Esophagus muscularis mucosa (tissue), 4 donors: ENCODE results near the gene YDJC. TPM values are rescaled to one million over a fixed set of nuclear protein-coding genes. Genes with fewer than 3 reads are reported as not detected.

Source experiments
- DNase-seq: peaks from one replicate; pipeline ENCODE4 v3.0.0-alpha.2; 2017; ENCODE audit errors: extremely low spot score
- H3K27ac ChIP-seq, 4 donors: fragments of 200-600 bp; sonication (generic); replicated peaks in 1 of 4; 1 replicate in 3 of 4; 2 replicates in 1 of 4; pipeline ENCODE4 v1.5.1; 2016 to 2019; ENCODE audit warnings: mild to moderate bottlenecking in 1 of 4
- H3K27me3 ChIP-seq, 4 donors: fragments of 200-600 bp; sonication (generic); one replicate each; pipeline versions ENCODE4 v1.5.1 to v1.6.0; 2016 to 2019
- H3K36me3 ChIP-seq, 4 donors: fragments of 200-600 bp; sonication (generic); one replicate each; pipeline ENCODE4 v1.5.1; 2016 to 2019
- H3K4me1 ChIP-seq, 4 donors: fragments of 200-600 bp; sonication (generic); one replicate each; pipeline ENCODE4 v1.5.1; 2016 to 2019
- H3K4me3 ChIP-seq, 4 donors: fragments of 200-600 bp; sonication (generic); 1 replicate in 2 of 4; 2 replicates in 2 of 4; pipeline ENCODE4 v1.5.1; 2016 to 2019; ENCODE audit warnings: mild to moderate bottlenecking in 4 of 4, moderate library complexity in 1 of 4
- H3K9me3 ChIP-seq, 4 donors: fragments of 200-600 bp; sonication (generic); 1 replicate in 3 of 4; 2 replicates in 1 of 4; pipeline ENCODE4 v1.5.1; 2016 to 2019
- CTCF ChIP-seq, 3 experiments: fragments of 200-600 bp in 2 of 3; fragments of 450-650 bp in 1 of 3; sonication (generic) in 2 of 3; IDR thresholded peaks; one replicate each; pipeline ENCODE4 v1.5.1; 2017 to 2019; ENCODE audit warnings: antibody characterized with exemption in 3 of 3, mild to moderate bottlenecking in 2 of 3, moderate library complexity in 1 of 3
- EP300 ChIP-seq: sonication (generic); formaldehyde crosslinking; IDR thresholded peaks from one replicate; pipeline ENCODE4 v1.6.1; 2017; ENCODE audit warnings: antibody characterized with exemption
- POLR2A ChIP-seq: fragments of 450-650 bp; IDR thresholded peaks from one replicate; pipeline ENCODE4 v1.6.1; 2017; ENCODE audit warnings: antibody characterized with exemption, moderate library complexity, mild to moderate bottlenecking, low read depth
- POLR2AphosphoS5 ChIP-seq, 2 donors: sonication (generic); formaldehyde crosslinking; IDR thresholded peaks; one replicate each; pipeline ENCODE4 v1.6.1; 2017; ENCODE audit warnings: antibody characterized with exemption in 2 of 2
- WGBS: methylation state at CpG from one replicate; pipeline ENCODE4 v1.1.5; 2018; 5-methylcytosine and 5-hydroxymethylcytosine counted together
- intact Hi-C: fragments of 100-400 bp; cut with DNase I; formaldehyde crosslinking; loops from one replicate; pipeline ENCODE4 v1.15.1; 2023
- total RNA-seq, 4 donors: library from RNA; depleted of rRNA; stranded (reverse); fragments of >200 nt; gene quantifications; one replicate each; pipeline versions ENCODE4 v1.1.0 to v1.2.1, GENCODE V29; 2016

Gene YDJC
- total RNA-seq, 4 donors from 2014 or later, result 13.7 to 33.7 (median 26.2) TPM

DNA sequence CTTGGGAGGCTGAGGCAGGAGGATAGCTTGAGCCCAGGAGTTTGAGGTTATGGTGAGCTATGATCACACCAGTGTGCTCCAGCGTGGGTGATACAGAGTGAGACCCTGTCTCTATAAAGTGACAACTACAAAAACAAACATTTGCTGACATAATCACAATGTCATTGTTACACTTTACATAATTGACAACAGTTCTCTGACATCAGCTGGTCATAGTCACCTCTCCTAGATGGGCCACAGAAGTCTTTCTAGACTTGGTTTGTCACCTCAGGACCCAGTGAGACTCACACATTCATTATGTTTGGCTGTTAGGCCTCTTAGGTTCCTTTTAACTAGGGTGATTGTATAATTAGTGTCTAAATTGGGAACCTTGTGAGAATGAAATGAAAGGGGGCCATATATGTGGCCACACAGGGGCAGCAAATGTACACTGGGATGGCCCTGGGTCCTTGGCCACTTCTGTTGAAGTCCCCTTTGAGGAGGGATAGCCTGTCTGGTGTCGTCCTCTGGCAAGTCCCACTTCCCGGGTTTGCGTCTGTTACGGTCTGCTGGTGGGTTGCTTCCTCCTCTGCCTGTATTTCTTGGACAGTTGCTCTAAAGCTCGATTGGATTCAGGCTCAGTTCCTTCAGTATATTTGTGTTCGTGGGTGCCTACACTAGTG lies 30.2 kb upstream of the YDJC start:
- intact Hi-C loops, result no loop called here
- DNase-seq, result no peak
- no peak for TF ChIP-seq POLR2A
- no peak for TF ChIP-seq CTCF (IDR thresholded peaks at IDR 0.05)
- TF ChIP-seq EP300, result no peak
- no peak for TF ChIP-seq POLR2AphosphoS5 (IDR thresholded peaks at IDR 0.05)
- Histone ChIP-seq H3K9me3 (no peaks in the 10 kb centered on the region), H3K27me3 (peaks cover 0 to 56% (median 11%) of the 10 kb centered on the region in 4 donors), H3K4me1 (peaks cover 0 to 16% (median 12%) of the 10 kb centered on the region in 4 donors), H3K4me3 (no peak overlapping the region), H3K27ac (no peak overlapping the region), H3K36me3 (no peaks in the 10 kb centered on the region)
- 80% methylated on average over 7 of the region's 7 CpGs for WGBS

GRCh38 chr22:21657360-21658032 lies 27.7 kb upstream of the YDJC start:
- Histone ChIP-seq H3K4me3 (peak overlapping the region; percentile 50 to 71 (median 58)), H3K9me3 (no peaks in the 10 kb centered on the region), H3K27me3 (peaks cover 0 to 65% (median 11%) of the 10 kb centered on the region in 4 donors), H3K36me3 (no peaks in the 10 kb centered on the region), H3K27ac (no peak overlapping the region), H3K4me1 (peaks cover 4 to 23% (median 17%) of the 10 kb centered on the region in 4 donors)
- no peak for DNase-seq
- no peak for TF ChIP-seq EP300
- TF ChIP-seq CTCF (IDR thresholded peaks at IDR 0.05), result peak in 1 of 3 experiments; percentile 20
- no peak for TF ChIP-seq POLR2A
- peak in 1 of 2 donors; percentile 7 for TF ChIP-seq POLR2AphosphoS5 (IDR thresholded peaks at IDR 0.05)
- WGBS, result under 1% methylated on average over 32 of the region's 79 CpGs
- intact Hi-C loops, result no loop called here

DNA sequence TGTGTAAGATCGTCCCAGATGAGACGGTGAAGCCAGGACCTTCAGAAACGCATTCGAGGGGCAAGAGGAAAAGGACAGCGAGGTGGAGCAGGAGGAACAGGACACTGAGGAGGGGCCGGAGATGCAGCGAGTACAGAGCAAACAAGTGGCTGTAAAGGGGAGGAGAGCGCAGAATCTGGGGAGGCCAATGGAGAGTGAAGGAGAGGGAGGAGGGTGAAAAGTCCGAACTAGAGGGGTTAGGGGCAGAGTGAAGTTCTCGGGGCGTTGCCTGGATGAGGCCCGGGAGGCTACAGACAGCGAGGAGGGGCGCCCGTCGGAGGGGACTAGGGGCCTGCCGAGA lies 27.2 kb upstream of the YDJC start:
- no peak for TF ChIP-seq POLR2AphosphoS5 (IDR thresholded peaks at IDR 0.05)
- no peak for TF ChIP-seq POLR2A
- TF ChIP-seq EP300, result no peak
- TF ChIP-seq CTCF (IDR thresholded peaks at IDR 0.05), result no peak
- DNase-seq, result no peak
- Histone ChIP-seq H3K36me3 (no peaks in the 10 kb centered on the region), H3K4me1 (peaks cover 6 to 28% (median 21%) of the 10 kb centered on the region in 4 donors), H3K27me3 (peaks cover 0 to 65% (median 11%) of the 10 kb centered on the region in 4 donors), H3K4me3 (peak overlapping the region; percentile 50 to 71 (median 58)), H3K27ac (no peak overlapping the region), H3K9me3 (no peaks in the 10 kb centered on the region)
- WGBS, result 44% methylated on average over 17 of the region's 17 CpGs
- intact Hi-C loops, result no loop called here

- peak overlapping the region in 2 of 4 donors; percentile 49 to 54 for H3K27ac ChIP-seq
- WGBS, result 23% methylated on average over 13 of the region's 40 CpGs
- H3K36me3 ChIP-seq, result peaks cover 0 to 14% (median 2%) of the 10 kb centered on the region in 4 donors
- DNase-seq, result no peak
- peak overlapping the region; percentile 64 to 71 (median 68) for H3K4me3 ChIP-seq
- no peaks in the 10 kb centered on the region for H3K9me3 ChIP-seq
- peaks cover 18 to 32% (median 26%) of the 10 kb centered on the region in 4 donors for H3K4me1 ChIP-seq
- intact Hi-C loops, result no loop called here
- TF ChIP-seq POLR2A (no peak), EP300 (no peak), CTCF (IDR thresholded peaks at IDR 0.05) (no peak), POLR2AphosphoS5 (IDR thresholded peaks at IDR 0.05) (no peak)
- H3K27me3 ChIP-seq, result peaks cover 0 to 33% (median 7%) of the 10 kb centered on the region in 4 donors
These were observed 23.0 kb upstream of the YDJC start for GRCh38 chr22:21652547-21653545.
